ENCODE data around the gene NUBP2. TPM values are rescaled to one million over a fixed set of nuclear protein-coding genes. Genes with fewer than 3 reads are reported as not detected.

Gene NUBP2
- total RNA-seq, 1 donor from 2014 or later = 82.9 TPM

DNA sequence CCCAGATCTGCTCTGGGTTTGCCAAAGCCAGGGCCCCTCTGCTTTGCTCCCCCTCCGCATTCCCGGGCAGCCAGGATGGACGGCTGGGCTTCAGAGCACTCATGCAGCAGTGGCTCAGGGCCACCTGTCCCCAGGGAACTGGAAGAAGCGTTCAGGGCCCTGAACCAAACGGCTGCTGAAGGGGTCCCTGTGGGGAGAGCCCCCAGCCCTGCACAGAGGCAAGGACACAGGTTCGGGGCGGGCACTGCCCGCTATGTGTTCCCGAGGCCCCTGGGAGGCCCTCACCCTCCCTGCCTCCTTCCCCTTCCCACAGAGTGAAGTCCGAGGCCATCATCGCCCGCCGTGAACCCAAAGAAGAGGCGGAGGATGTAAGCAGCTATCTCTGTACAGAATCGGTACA, 21.8 kb upstream of the NUBP2 start:
- Histone ChIP-seq H3K27me3 (ENCODE audit: control insufficient read depth, insufficient read depth, low read length) (no peaks in the 10 kb centered on the region), H3K36me3 (ENCODE audit: control insufficient read depth, insufficient read depth, low read length) (peaks cover 32% of the 10 kb centered on the region), H3K4me3 (ENCODE audit: low read depth, low read length) (no peak overlapping the region)
- FAIRE-seq (no peak), DNase-seq (ENCODE audit: low read depth) (no peak)
- TF ChIP-seq, protein P1, sequence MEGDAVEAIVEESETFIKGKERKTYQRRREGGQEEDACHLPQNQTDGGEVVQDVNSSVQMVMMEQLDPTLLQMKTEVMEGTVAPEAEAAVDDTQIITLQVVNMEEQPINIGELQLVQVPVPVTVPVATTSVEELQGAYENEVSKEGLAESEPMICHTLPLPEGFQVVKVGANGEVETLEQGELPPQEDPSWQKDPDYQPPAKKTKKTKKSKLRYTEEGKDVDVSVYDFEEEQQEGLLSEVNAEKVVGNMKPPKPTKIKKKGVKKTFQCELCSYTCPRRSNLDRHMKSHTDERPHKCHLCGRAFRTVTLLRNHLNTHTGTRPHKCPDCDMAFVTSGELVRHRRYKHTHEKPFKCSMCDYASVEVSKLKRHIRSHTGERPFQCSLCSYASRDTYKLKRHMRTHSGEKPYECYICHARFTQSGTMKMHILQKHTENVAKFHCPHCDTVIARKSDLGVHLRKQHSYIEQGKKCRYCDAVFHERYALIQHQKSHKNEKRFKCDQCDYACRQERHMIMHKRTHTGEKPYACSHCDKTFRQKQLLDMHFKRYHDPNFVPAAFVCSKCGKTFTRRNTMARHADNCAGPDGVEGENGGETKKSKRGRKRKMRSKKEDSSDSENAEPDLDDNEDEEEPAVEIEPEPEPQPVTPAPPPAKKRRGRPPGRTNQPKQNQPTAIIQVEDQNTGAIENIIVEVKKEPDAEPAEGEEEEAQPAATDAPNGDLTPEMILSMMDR (IDR thresholded peaks at IDR 0.05; ENCODE audit: insufficient read depth, low read length, severe bottlenecking) = no peak

DNA sequence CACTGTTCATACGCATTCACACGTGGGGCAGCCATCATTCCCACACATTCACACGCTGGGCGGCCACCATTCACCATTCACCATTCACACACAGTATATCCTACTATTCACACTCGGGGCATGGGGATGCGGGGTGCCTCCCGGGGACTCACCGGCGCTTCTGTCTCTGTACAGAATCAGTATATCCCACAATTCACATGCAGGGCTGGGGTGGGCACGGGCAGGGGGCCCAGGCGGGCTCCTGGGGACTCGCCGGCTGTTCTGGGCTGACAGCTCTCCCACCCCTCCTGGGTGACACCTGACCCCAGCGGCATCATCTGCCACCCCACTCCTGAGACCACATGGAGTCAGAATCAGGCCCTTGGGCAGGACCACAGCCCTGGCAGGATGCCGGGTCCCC, 21.0 kb upstream of the NUBP2 start:
- Histone ChIP-seq H3K36me3 (ENCODE audit: control insufficient read depth, insufficient read depth, low read length) (peaks cover 36% of the 10 kb centered on the region), H3K27me3 (ENCODE audit: control insufficient read depth, insufficient read depth, low read length) (no peaks in the 10 kb centered on the region), H3K4me3 (ENCODE audit: low read depth, low read length) (no peak overlapping the region)
- no peak for FAIRE-seq
- no peak for DNase-seq (ENCODE audit: low read depth)
- TF ChIP-seq, protein P1 (IDR thresholded peaks at IDR 0.05; ENCODE audit: insufficient read depth, low read length, severe bottlenecking) = no peak

DNA sequence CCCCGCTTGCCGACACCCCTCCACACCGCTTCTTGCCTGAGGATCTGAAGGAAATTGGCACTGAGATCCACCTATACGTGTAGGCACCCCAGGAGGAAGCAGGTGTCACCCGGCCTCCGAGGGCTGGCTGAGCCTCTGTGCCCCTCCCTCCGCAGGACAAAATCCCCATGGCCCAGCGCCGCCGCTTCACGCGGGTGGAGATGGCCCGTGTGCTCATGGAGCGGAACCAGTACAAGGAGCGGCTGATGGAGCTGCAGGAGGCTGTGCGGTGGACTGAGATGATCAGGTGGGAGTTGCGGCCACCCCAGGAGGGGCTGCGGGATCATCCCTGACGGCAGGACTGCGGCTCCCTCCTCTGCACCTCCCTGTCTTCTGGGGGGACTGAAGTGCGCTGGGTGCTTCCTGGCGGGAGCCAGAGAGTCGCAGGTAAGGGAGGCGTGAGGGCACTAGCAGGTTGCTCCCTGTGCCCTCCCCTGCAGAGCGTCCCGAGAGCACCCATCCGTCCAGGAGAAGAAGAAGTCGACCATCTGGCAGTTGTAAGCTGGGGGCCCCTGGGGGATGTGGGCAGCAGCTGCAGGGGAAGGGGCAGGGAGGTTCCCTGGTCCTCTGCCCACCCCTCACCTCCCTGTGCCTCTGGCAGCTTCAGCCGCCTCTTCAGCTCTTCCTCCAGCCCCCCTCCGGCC, 20.4 kb upstream of the NUBP2 start:
- Histone ChIP-seq H3K27me3 (ENCODE audit: control insufficient read depth, insufficient read depth, low read length) (no peaks in the 10 kb centered on the region), H3K36me3 (ENCODE audit: control insufficient read depth, insufficient read depth, low read length) (peaks cover 40% of the 10 kb centered on the region), H3K4me3 (ENCODE audit: low read depth, low read length) (no peak overlapping the region)
- TF ChIP-seq, protein P1 (IDR thresholded peaks at IDR 0.05; ENCODE audit: insufficient read depth, low read length, severe bottlenecking) = no peak
- DNase-seq (ENCODE audit: low read depth) (no peak), FAIRE-seq (no peak)

DNA sequence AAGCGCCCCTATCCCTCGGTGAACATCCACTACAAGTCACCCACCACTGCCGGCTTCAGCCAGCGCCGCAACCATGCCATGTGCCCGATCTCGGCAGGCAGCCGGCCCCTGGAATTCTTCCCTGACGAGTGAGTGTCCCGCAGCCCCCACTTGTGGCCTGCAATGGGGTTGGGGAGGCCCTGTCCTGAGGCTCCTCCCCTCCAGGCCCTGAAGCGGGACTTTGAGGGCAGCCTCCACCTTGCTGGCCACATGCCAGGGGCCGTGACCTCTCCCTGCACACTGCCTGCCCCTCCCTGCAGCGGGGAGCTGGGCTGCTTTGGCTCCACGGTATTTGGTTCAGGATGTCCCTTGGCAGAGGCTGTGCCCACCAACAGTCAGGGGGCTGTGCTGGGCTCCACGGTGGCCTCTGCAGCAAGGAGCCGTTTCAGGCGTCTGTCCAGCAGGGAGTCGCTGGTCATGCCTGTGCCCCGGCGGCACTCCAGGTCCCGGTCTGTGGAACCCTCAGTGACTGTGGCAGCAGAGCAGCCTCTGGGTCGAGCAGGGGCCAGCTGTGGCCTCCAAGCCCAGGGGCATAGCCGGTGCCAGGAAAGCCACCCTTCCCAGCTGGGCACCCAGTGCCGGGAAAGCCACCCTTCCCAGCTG, 19.8 kb upstream of the NUBP2 start:
- H3K27me3 ChIP-seq (ENCODE audit: control insufficient read depth, insufficient read depth, low read length) = no peaks in the 10 kb centered on the region
- peaks cover 47% of the 10 kb centered on the region for H3K36me3 ChIP-seq (ENCODE audit: control insufficient read depth, insufficient read depth, low read length)
- no peak overlapping the region for H3K4me3 ChIP-seq (ENCODE audit: low read depth, low read length)
- no peak for DNase-seq (ENCODE audit: low read depth)
- FAIRE-seq = no peak
- TF ChIP-seq, protein P1 (IDR thresholded peaks at IDR 0.05; ENCODE audit: insufficient read depth, low read length, severe bottlenecking) = no peak

DNA sequence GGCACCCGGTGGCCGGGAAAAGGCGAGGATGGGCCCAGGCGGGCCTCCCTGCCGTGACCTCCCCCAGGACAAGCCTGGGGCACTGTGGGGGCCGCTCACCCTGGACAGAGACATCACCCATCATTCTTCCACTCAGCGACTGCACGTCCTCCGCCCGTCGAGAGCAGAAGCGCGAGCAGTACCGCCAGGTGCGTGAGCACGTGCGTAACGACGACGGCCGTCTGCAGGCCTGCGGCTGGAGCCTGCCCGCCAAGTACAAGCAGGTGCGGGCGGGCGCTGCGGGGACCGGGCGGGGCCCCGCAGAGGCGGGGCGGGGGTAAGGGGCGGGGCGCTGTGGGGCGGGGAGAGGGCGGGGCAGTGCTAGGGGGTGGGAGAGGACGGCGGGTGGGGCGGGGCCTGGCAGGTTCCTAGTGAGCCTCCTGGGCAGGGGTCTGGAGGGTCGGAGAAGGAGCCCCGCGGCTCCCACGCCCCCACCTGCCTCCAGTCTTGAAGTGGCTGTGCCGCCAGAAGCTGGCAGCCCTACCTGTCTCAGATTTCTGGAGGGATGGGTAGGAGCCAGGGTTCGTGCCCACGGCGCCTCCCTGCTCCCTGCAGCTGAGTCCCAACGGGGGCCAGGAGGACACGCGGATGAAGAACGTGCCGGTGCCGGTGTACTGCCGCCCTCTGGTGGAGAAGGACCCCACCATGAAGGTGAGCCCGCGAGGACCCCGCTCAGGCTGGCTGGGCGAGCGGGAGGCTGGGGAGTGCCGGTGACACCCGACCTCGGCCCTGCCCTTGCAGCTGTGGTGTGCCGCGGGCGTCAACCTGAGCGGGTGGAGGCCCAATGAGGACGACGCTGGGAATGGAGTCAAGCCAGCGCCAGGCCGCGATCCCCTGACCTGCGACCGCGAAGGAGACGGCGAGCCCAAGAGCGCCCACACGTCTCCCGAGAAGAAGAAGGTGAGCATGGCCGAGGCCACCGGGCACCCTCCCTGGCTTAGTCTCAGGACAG, 18.9 kb upstream of the NUBP2 start:
- TF ChIP-seq, protein P1 (IDR thresholded peaks at IDR 0.05; ENCODE audit: insufficient read depth, low read length, severe bottlenecking) = peak; percentile 66
- DNase-seq (ENCODE audit: low read depth) = no peak
- H3K4me3 ChIP-seq (ENCODE audit: low read depth, low read length) = no peak overlapping the region
- FAIRE-seq = no peak
- H3K27me3 ChIP-seq (ENCODE audit: control insufficient read depth, insufficient read depth, low read length) = no peaks in the 10 kb centered on the region
- peaks cover 48% of the 10 kb centered on the region for H3K36me3 ChIP-seq (ENCODE audit: control insufficient read depth, insufficient read depth, low read length)

All from bronchial epithelial cell (primary cell).